Fibroblast of villous mesenchyme (primary cell): ENCODE data around the gene MTFP1. TPM values are rescaled to one million over a fixed set of nuclear protein-coding genes. Genes with fewer than 3 reads are reported as not detected.
A peak's percentile ranks its signal among the peaks of the same experiment; 100 is the strongest.
"Not testable (repeated sequence)": the region's sequence is repeated elsewhere in the genome, so short reads cannot be mapped to it uniquely, and the experiment has no call there.

ENCODE experiments used
- DNase-seq: peaks from one replicate; pipeline ENCODE4 v3.0.0-alpha.2; 2010; ENCODE audit warnings: low read depth
- H3K4me3 ChIP-seq: 2 replicates; pipeline ENCODE4 v1.5.1; 2011; ENCODE audit warnings: low read depth, mild to moderate bottlenecking, low read length
- CTCF ChIP-seq: IDR thresholded peaks from 2 replicates; pipeline ENCODE4 v1.5.1; 2012; ENCODE audit warnings: low read depth, mild to moderate bottlenecking, low read length; ENCODE audit not compliant: insufficient read depth
- total RNA-seq: library from RNA; depleted of rRNA; stranded (reverse); fragments of >200 nt; gene quantifications from 2 replicates; pipeline ENCODE4 v1.2.3, GENCODE V29; 2012

Gene MTFP1
- total RNA-seq, 1 donor: 10.8 TPM

GRCh38 chr22:30444632-30445437 is 19.3 kb downstream of the MTFP1 start:
- DNase-seq: peak; percentile 49
- peak; percentile 79 for TF ChIP-seq CTCF
- no peak overlapping the region for H3K4me3 ChIP-seq

DNA sequence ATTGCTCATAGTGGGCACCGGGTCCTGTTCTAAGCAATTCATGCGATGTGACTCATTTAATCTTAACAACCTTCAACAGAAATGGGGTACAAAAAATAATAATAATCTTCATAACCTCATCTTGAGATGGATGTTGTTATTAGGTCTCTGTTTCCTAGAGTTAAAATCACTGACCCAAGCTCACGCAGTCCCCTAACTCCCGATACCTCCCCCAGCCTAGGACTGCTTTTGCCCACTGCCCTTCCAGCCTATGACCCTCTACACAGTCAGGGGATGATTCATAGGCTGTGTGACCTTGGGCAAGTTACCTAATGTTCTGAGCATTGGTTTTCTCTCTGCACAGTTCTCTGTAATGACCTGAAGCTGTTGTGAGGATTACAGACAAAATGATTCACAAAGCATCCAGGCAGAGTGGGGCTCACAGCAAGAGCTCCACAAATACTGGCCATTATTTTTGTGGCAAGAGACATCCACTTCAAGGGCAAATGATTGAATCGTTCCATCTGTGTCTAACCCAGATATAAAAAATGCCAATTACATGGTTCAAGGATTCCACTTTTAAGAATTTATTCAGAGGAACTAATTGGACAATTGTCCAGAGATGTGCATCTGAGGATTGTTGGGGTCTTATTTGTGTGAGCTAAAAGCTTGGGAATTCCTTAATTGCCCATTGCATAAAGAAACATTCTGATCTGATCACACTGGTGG is 20.0 kb downstream of the MTFP1 start:
- TF ChIP-seq CTCF: no peak
- DNase-seq: no peak
- no peak overlapping the region for H3K4me3 ChIP-seq

GRCh38 chr22:30447656-30448055 is 22.1 kb downstream of the MTFP1 start:
- no peak for DNase-seq
- no peak overlapping the region for H3K4me3 ChIP-seq
- TF ChIP-seq CTCF: no peak

GRCh38 chr22:30451488-30451887 is 25.9 kb downstream of the MTFP1 start:
- DNase-seq: peak; percentile 11
- H3K4me3 ChIP-seq: not testable (repeated sequence)

GRCh38 chr22:30452861-30453260 is 27.3 kb downstream of the MTFP1 start:
- DNase-seq: no peak
- TF ChIP-seq CTCF: no peak

GRCh38 chr22:30453731-30454510 is 28.4 kb downstream of the MTFP1 start:
- DNase-seq: peak; percentile 31
- no peak overlapping the region for H3K4me3 ChIP-seq
- no peak for TF ChIP-seq CTCF

More at GRCh38 chr22:30452861-30453260, 27.3 kb downstream of the MTFP1 start:
- H3K4me3 ChIP-seq: no peak overlapping the region
